ENCODE results near the gene SLC12A6. TPM values are rescaled to one million over a fixed set of nuclear protein-coding genes. Genes with fewer than 3 reads are reported as not detected.

SLC12A6 gene
- polyA plus RNA-seq, 1 experiment = 19.1 TPM

GRCh38 chr15:34284937-34285336, 52.6 kb downstream of the SLC12A6 start:
- no peak for TF ChIP-seq CTCF (IDR thresholded peaks at IDR 0.05; ENCODE audit: low read depth, low read length)
- POLR2A ChIA-PET = no interaction called here

GRCh38 chr15:34282384-34282783, 55.2 kb downstream of the SLC12A6 start:
- H3K4me3 ChIP-seq (ENCODE audit: low read depth, low read length) = no peak overlapping the region
- no peaks in the 10 kb centered on the region for H3K27me3 ChIP-seq (ENCODE audit: control insufficient read depth, insufficient read depth, low read length)
- no peak for TF ChIP-seq CTCF (IDR thresholded peaks at IDR 0.05; ENCODE audit: low read depth, low read length)
- H3K27ac ChIP-seq (ENCODE audit: low read depth, low read length) = no peak overlapping the region
- DNase-seq (ENCODE audit: low read depth, low spot score) = no peak
- no peaks in the 10 kb centered on the region for H3K9me3 ChIP-seq (ENCODE audit: control insufficient read depth, insufficient read depth, low read length)
- CTCF ChIA-PET = interaction anchor here (0.6 kb wide), 1 partner anchor 26 kb away, joined by 10 read pairs; no protein-coding TSS in a partner anchor
- POLR2A ChIA-PET = no interaction called here

More at GRCh38 chr15:34284937-34285336, 52.6 kb downstream of the SLC12A6 start:
- CTCF ChIA-PET = no interaction called here
- H3K4me3 ChIP-seq (ENCODE audit: low read depth, low read length) = no peak overlapping the region
- H3K27me3 ChIP-seq (ENCODE audit: control insufficient read depth, insufficient read depth, low read length) = no peaks in the 10 kb centered on the region
- no peaks in the 10 kb centered on the region for H3K9me3 ChIP-seq (ENCODE audit: control insufficient read depth, insufficient read depth, low read length)
- no peak overlapping the region for H3K27ac ChIP-seq (ENCODE audit: low read depth, low read length)
- DNase-seq (ENCODE audit: low read depth, low spot score) = no peak

GRCh38 chr15:34280193-34280592, 57.4 kb downstream of the SLC12A6 start:
- POLR2A ChIA-PET = no interaction called here
- CTCF ChIA-PET = no interaction called here
- TF ChIP-seq CTCF (IDR thresholded peaks at IDR 0.05; ENCODE audit: low read depth, low read length) = no peak

GRCh38 chr15:34279368-34279767, 58.2 kb downstream of the SLC12A6 start:
- TF ChIP-seq CTCF (IDR thresholded peaks at IDR 0.05; ENCODE audit: low read depth, low read length) = no peak
- ChIA-PET POLR2A (no interaction called here), CTCF (no interaction called here)
- H3K27ac ChIP-seq (ENCODE audit: low read depth, low read length) = no peak overlapping the region
- no peaks in the 10 kb centered on the region for H3K27me3 ChIP-seq (ENCODE audit: control insufficient read depth, insufficient read depth, low read length)
- H3K4me3 ChIP-seq (ENCODE audit: low read depth, low read length) = no peak overlapping the region
- no peaks in the 10 kb centered on the region for H3K9me3 ChIP-seq (ENCODE audit: control insufficient read depth, insufficient read depth, low read length)
- no peak for DNase-seq (ENCODE audit: low read depth, low spot score)

More at GRCh38 chr15:34280193-34280592, 57.4 kb downstream of the SLC12A6 start:
- no peak overlapping the region for H3K27ac ChIP-seq (ENCODE audit: low read depth, low read length)
- no peaks in the 10 kb centered on the region for H3K9me3 ChIP-seq (ENCODE audit: control insufficient read depth, insufficient read depth, low read length)
- no peaks in the 10 kb centered on the region for H3K27me3 ChIP-seq (ENCODE audit: control insufficient read depth, insufficient read depth, low read length)
- no peak for DNase-seq (ENCODE audit: low read depth, low spot score)
- H3K4me3 ChIP-seq (ENCODE audit: low read depth, low read length) = no peak overlapping the region

GRCh38 chr15:34275721-34276120, 61.9 kb downstream of the SLC12A6 start:
- ChIA-PET POLR2A (interaction anchor here (1.5 kb wide), 1 partner anchor 62 kb away, joined by 3 read pairs; the partner anchor contains the start of gene SLC12A6), CTCF (interaction anchor here (2.1 kb wide), 1 partner anchor 34 kb away, joined by 7 read pairs; no protein-coding TSS in a partner anchor)
- DNase-seq (ENCODE audit: low read depth, low spot score) = no peak

More at GRCh38 chr15:34275721-34276120, 61.9 kb downstream of the SLC12A6 start:
- H3K4me3 ChIP-seq (ENCODE audit: low read depth, low read length) = no peak overlapping the region
- no peaks in the 10 kb centered on the region for H3K9me3 ChIP-seq (ENCODE audit: control insufficient read depth, insufficient read depth, low read length)
- H3K27me3 ChIP-seq (ENCODE audit: control insufficient read depth, insufficient read depth, low read length) = no peaks in the 10 kb centered on the region
- no peak overlapping the region for H3K27ac ChIP-seq (ENCODE audit: low read depth, low read length)
- TF ChIP-seq CTCF (IDR thresholded peaks at IDR 0.05; ENCODE audit: low read depth, low read length) = no peak

All from AG04450 (cell line).